Psoas muscle (tissue), 8 donors: ENCODE results near the gene PLXNA4. TPM values are rescaled to one million over a fixed set of nuclear protein-coding genes. Genes with fewer than 3 reads are reported as not detected.

Experiments used
- ATAC-seq, 4 donors: fragments of 200-7000 bp; cut with Tn5 transposase; one replicate each; pipeline ENCODE4 v1.9.1; 2020; ENCODE audit warnings: moderate library complexity in 3 of 4, mild to moderate bottlenecking in 2 of 4
- DNase-seq, 2 donors: peaks; one replicate each; pipeline ENCODE4 v3.0.0-alpha.2; 2020
- H3K27ac ChIP-seq: fragments of 200-600 bp; one replicate; pipeline ENCODE4 v1.8.0; 2022
- H3K27me3 ChIP-seq, 3 donors: fragments of 200-600 bp in 1 of 3; one replicate each; pipeline versions ENCODE4 v1.6.1 to v1.8.0; 2013 to 2022; ENCODE audit warnings: low read length in 2 of 3, mild to moderate bottlenecking in 2 of 3, moderate library complexity in 1 of 3; ENCODE audit not compliant: insufficient read depth in 3 of 3
- H3K36me3 ChIP-seq, 2 donors: fragments of 200-600 bp in 1 of 2; one replicate each; pipeline versions ENCODE4 v1.6.1 to v1.8.0; 2013 to 2022; ENCODE audit warnings: low read depth in 1 of 2, mild to moderate bottlenecking in 1 of 2, moderate library complexity in 1 of 2; ENCODE audit not compliant: insufficient read depth in 1 of 2
- H3K4me1 ChIP-seq: fragments of 200-600 bp; one replicate; pipeline ENCODE4 v1.8.0; 2022
- H3K4me3 ChIP-seq: fragments of 200-600 bp; one replicate; pipeline ENCODE4 v1.8.0; 2022; ENCODE audit warnings: mild to moderate bottlenecking
- H3K9me3 ChIP-seq: fragments of 200-600 bp; one replicate; pipeline ENCODE4 v1.8.0; 2022
- CTCF ChIP-seq: fragments of 200-600 bp; IDR thresholded peaks from one replicate; pipeline ENCODE4 v1.8.0; 2022; ENCODE audit warnings: antibody characterized with exemption
- WGBS, 3 donors: extraction: QIAGEN DNeasy Blood & Tissue Kit; methylation state at CpG; one replicate each; pipeline versions ENCODE4 v1.1.6 to v1.1.7; 2013; 5-methylcytosine and 5-hydroxymethylcytosine counted together
- intact Hi-C, 2 donors: fragments of 100-400 bp; cut with DNase I; formaldehyde crosslinking; loops; one replicate each; pipeline versions ENCODE4 v1.11.0 to v1.14.2; 2022
- long read RNA-seq, 2 donors: library from polyadenylated mRNA; unstranded; transcript quantifications; one replicate each; pipeline ENCODE4 v2.0.0, GENCODE V29; 2021
- polyA plus RNA-seq, 3 donors: library from polyadenylated mRNA; stranded (reverse); fragments of 200-250 nt; gene quantifications; one replicate each; pipeline ENCODE4 v1.2.3, GENCODE V29; 2013
- total RNA-seq, 4 donors: library from RNA; stranded (reverse); fragmentation: NEBNext Ultra II Directional in 2 of 4; extraction: Animal tissue kit (Norgen Biotek cat#: 25700) in 2 of 4; gene quantifications; one replicate each; pipeline versions ENCODE4 v1.2.1 to v1.2.4, GENCODE V29; 2021 to 2023
- donor health status: healthy with polysubstance abuse.
- donor health status: DM: no; HTN: no; CAD: no; lungs with moderate emphysema.
- donor health status: Bipolar disorder and iron deficiency.
- donor health status: healthy.
- donor health status: DM: yes; HTN: yes; CAD: no.
- donor health status: DM: no; HTN: no; CAD: no.
- donor health status: DM: no; HTN: no; CAD: no.
- donor health status: DM: yes; HTN: yes; CAD: no.

PLXNA4 gene
- 1 to 10 TPM in 3 of 4 donors, under 1 TPM in 1; 0.88 to 2.5 (median 1.3) TPM for total RNA-seq
- polyA plus RNA-seq, result under 1 TPM; 0.15 to 0.38 (median 0.16) TPM
- long read RNA-seq, donor 1, result 0 reads
- long read RNA-seq, donor 2, partial matches to known transcripts, result 2 of 3 reads
- long read RNA-seq, donor 2, other reads (novel, unspliced or antisense), result 1 of 3 reads

GRCh38 chr7:132575982-132576720 is at the start of gene PLXNA4:
Gene PLXNA4 (minus strand): TSS chr7:132576470. CDS start chr7:132508693, 67,777 bp downstream.
- intact Hi-C loops, result loop anchor here (5.0 to 10.0 kb wide), 2 partner anchors 179 to 181 kb away; no protein-coding TSS in a partner anchor
- H3K9me3 ChIP-seq, result no peaks in the 10 kb centered on the region
- WGBS, 3 donors, result 0 to 1% (median 1%) methylated on average over 60 to 67 of the region's 67 CpGs
- peaks cover 0 to 53% (median 14%) of the 10 kb centered on the region in 3 donors for H3K27me3 ChIP-seq
- DNase-seq (peak in 1 of 2 donors; percentile 53), ATAC-seq (peak; percentile 15 to 35 (median 30))
- H3K36me3 ChIP-seq, result no peaks in the 10 kb centered on the region
- H3K4me1 ChIP-seq, result peaks cover 12% of the 10 kb centered on the region
- no peak within 1 kb of the TSS for H3K27ac ChIP-seq
- H3K4me3 ChIP-seq, result peak within 1 kb of the TSS; percentile 70
- no peak for TF ChIP-seq CTCF

GRCh38 chr7:132625651-132626050 is 49.4 kb upstream of the PLXNA4 start:
- intact Hi-C loops, result no loop called here
- DNase-seq (no peak), ATAC-seq (no peak)
- Histone ChIP-seq H3K27me3 (no peaks in the 10 kb centered on the region), H3K36me3 (no peaks in the 10 kb centered on the region), H3K4me1 (no peaks in the 10 kb centered on the region), H3K27ac (no peak overlapping the region), H3K4me3 (no peak overlapping the region), H3K9me3 (no peaks in the 10 kb centered on the region)
- no peak for TF ChIP-seq CTCF
- 67 to 69% (median 68%) methylated on average over 2 of the region's 2 CpGs for WGBS, 3 donors

DNA sequence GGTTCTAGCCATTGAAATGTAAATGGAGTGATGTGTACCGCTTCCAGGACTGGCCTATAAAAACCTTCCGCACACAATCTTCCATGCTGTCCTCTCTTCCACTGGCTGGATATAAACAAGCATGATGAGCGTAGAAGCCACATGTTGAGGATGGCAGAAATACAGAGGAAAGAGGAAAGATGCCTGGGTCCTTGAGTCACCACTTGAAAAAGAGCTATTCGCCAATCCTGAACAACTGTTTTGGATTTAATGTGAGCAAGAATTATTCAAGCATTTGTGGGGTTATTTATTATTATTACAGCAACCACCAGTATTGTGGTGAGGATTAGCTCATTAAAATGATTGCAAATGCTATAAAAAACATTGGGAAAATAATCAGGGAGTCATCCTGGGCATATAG is 45.8 kb upstream of the PLXNA4 start:
- Histone ChIP-seq H3K27me3 (no peaks in the 10 kb centered on the region), H3K9me3 (no peaks in the 10 kb centered on the region), H3K36me3 (no peaks in the 10 kb centered on the region), H3K4me3 (no peak overlapping the region), H3K4me1 (no peaks in the 10 kb centered on the region), H3K27ac (no peak overlapping the region)
- intact Hi-C loops, result no loop called here
- 83 to 91% (median 90%) methylated on average over 4 of the region's 4 CpGs for WGBS, 3 donors
- no peak for TF ChIP-seq CTCF
- no peak for ATAC-seq
- DNase-seq, result no peak

- no peak for DNase-seq
- intact Hi-C loops, result no loop called here
- H3K4me3 ChIP-seq, result no peak overlapping the region
- no peaks in the 10 kb centered on the region for H3K36me3 ChIP-seq
- WGBS, 3 donors, result 92 to 95% (median 93%) methylated on average over 6 of the region's 6 CpGs
- H3K4me1 ChIP-seq, result no peaks in the 10 kb centered on the region
- ATAC-seq, result no peak
- H3K9me3 ChIP-seq, result no peaks in the 10 kb centered on the region
- no peak overlapping the region for H3K27ac ChIP-seq
- peaks cover 0 to 6% (median 0%) of the 10 kb centered on the region in 3 donors for H3K27me3 ChIP-seq
- TF ChIP-seq CTCF, result no peak
Observed at GRCh38 chr7:132619967-132620366, 43.7 kb upstream of the PLXNA4 start.
